Immature natural killer cell (primary cell): ENCODE data around the gene ARSB. TPM values are rescaled to one million over a fixed set of nuclear protein-coding genes. Genes with fewer than 3 reads are reported as not detected.
"Not testable (repeated sequence)": the region's sequence is repeated elsewhere in the genome, so short reads cannot be mapped to it uniquely, and the experiment has no call there.

Source experiments
- DNase-seq, 3 donors: peaks; one replicate each; pipeline ENCODE4 v3.0.0; 2022; ENCODE audit warnings: mixed read lengths in 1 of 3
- H3K27ac Mint-ChIP-seq, 6 donors: one replicate each; pipeline ENCODE4 v1.8.0; 2020; ENCODE audit warnings: mixed read lengths in 6 of 6, mild to moderate bottlenecking in 5 of 6, inconsistent platforms in 4 of 6, moderate library complexity in 3 of 6
- H3K27me3 Mint-ChIP-seq, 3 donors: one replicate each; pipeline ENCODE4 v1.8.0; 2020 to 2021; ENCODE audit warnings: low read depth in 3 of 3, mild to moderate bottlenecking in 3 of 3, mixed read lengths in 3 of 3, moderate library complexity in 3 of 3, inconsistent platforms in 1 of 3
- H3K36me3 Mint-ChIP-seq, 3 donors: one replicate each; pipeline ENCODE4 v1.8.0; 2020; ENCODE audit warnings: mixed read lengths in 3 of 3, inconsistent platforms in 2 of 3, mild to moderate bottlenecking in 2 of 3
- H3K4me1 Mint-ChIP-seq, 2 donors: one replicate each; pipeline ENCODE4 v1.8.0; 2020; ENCODE audit warnings: inconsistent platforms in 2 of 2, mild to moderate bottlenecking in 2 of 2, mixed read lengths in 2 of 2, moderate library complexity in 1 of 2
- H3K4me3 Mint-ChIP-seq, 5 donors: one replicate each; pipeline ENCODE4 v1.8.0; 2020; ENCODE audit warnings: mild to moderate bottlenecking in 5 of 5, mixed read lengths in 5 of 5, inconsistent platforms in 3 of 5, moderate library complexity in 3 of 5
- H3K9me3 Mint-ChIP-seq, 6 donors: one replicate each; pipeline ENCODE4 v1.8.0; 2020; ENCODE audit warnings: mild to moderate bottlenecking in 6 of 6, mixed read lengths in 6 of 6, inconsistent platforms in 4 of 6, moderate library complexity in 3 of 6
- polyA plus RNA-seq, 3 donors: library from polyadenylated mRNA; unstranded; fragments of 300-500 nt; fragmentation: Illumina TruSeq; gene quantifications; one replicate each; pipeline ENCODE4 v1.2.3, GENCODE V29; 2021

Gene ARSB
- polyA plus RNA-seq, 3 donors from 2014 or later: 5.3 to 11.9 (median 6.2) TPM

DNA sequence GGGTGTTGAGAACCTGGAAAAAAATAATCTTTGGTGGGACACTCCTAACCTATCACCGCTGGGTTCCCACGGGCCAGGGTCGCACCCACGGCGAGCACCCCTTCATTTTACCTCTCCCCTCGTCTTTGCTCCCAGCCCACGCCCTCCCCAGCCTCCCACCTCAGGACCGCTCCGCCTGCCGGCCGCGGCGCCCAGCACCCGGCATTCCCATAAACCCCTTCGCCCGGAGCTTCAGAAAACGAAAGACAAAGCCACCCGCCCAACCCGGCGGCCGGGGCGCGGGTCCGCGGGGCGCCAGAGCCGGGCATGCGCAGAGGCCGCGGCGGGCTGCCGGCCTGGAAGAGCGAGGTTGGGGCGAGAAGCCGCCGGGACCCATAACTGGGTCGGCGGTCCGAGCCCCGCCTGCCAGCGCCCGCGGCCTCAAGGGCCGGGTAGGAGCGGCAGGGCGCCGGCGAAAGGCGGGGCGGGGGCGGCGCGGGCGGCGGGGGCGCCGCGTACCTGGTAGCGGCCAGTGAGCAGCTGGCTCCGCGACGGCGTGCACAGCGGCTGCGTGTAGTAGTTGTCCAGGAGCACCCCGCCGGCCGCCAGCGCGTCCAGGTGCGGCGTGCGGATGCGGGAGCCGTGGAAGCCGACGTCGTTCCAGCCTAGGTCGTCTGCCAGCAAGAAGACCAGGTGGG, 533 bp downstream of the ARSB start:
- Mint-ChIP-seq H3K4me3 (peak overlapping the region; percentile 89 to 93 (median 91)), H3K27ac (peak overlapping the region; percentile 87 to 95 (median 93)), H3K9me3 (no peaks in the 10 kb centered on the region), H3K36me3 (no peaks in the 10 kb centered on the region), H3K4me1 (peaks cover 24 to 30% of the 10 kb centered on the region in 2 donors), H3K27me3 (peaks cover 0 to 9% (median 0%) of the 10 kb centered on the region in 3 donors)
- DNase-seq: peak; percentile 86 to 89 (median 88)

DNA sequence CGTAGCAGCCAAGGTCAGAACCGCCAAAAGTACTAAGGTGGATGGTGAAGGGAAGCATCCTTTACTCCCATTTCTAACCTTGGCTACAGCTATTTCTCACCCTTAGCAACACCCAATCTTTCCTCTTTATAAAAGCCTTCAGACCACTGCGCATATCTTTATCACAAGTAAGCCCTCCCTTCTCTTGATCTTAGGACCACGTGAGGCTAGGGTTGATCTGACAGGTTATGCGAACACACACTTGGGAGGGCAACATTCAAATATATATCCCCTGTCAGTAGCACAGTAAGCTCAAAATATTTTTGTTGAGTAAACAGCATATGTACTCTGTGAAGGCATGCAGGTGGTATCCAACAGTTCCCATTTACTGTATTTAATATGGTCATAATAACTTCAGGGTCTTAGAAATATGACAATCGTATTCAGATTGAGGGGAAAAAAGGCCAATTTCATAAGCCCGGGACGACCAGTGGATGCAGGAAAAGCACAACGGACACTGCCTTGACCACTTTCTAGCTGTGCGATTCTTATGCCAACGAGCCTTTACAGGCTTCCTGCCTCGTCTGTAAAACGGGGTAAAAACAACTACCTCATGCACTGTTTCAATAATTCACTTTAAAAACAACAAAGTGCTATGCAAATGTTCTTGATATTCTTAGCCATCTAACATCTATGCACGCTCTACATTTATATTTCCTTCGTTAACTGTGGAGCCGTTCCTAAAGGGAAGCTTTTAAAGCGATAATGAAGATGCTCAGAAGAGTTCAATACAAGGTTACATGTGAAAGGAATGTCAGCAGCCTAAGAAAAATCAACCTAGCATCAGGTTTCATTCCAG, 1.3 kb downstream of the ARSB start:
- peaks cover 24 to 30% of the 10 kb centered on the region in 2 donors for H3K4me1 Mint-ChIP-seq
- peak overlapping the region; percentile 89 to 93 (median 91) for H3K4me3 Mint-ChIP-seq
- H3K27ac Mint-ChIP-seq: peak overlapping the region; percentile 87 to 95 (median 93)
- no peaks in the 10 kb centered on the region for H3K9me3 Mint-ChIP-seq
- H3K36me3 Mint-ChIP-seq: no peaks in the 10 kb centered on the region
- H3K27me3 Mint-ChIP-seq: peaks cover 0 to 7% (median 0%) of the 10 kb centered on the region in 3 donors
- DNase-seq: peak in 1 of 3 donors; percentile 3

DNA sequence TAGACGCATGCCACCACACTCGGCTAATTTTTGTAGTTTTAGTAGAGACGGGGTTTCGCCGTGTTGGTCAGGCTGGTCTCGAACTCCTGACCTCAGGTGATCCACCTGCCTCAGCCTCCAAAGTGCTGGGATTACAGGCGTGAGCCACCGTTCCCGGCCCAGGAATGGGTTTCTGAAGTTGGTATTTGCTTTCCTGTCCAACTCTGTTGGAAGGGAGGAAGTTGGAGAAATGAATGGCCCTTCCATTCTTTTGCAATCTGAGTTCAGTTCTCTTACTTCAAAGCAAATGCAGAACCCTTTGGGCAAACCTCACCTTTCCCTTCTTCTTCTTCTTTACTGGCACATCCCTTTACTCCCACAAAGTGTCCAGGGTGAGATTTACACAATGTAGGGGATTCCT, 1.9 kb downstream of the ARSB start:
- not testable (repeated sequence) for H3K9me3 Mint-ChIP-seq, H3K36me3 Mint-ChIP-seq, DNase-seq, H3K27me3 Mint-ChIP-seq
- Mint-ChIP-seq H3K27ac (peak overlapping the region; percentile 87 to 95 (median 93)), H3K4me3 (peak overlapping the region in 3 of 5 donors; percentile 90 to 93 (median 92)), H3K4me1 (peaks cover 24 to 30% of the 10 kb centered on the region in 2 donors)

DNA sequence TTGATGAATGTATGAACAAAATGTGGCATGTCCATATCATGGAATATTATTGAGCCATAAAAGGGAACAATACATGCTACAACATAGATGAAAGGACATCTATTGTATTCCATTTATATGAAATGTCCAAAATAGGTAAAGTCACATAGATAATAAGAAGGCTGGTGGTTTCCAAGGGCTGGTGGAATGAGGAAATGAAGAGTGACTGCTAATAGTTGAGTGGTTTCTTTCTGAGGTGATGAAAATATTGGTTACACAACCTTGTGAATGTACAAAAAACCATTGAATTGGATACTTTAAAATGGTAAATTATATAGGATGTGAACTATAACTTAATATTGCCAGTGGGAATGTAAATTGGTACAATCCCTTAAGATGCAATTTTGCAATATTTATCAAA, 5.2 kb downstream of the ARSB start:
- no peaks in the 10 kb centered on the region for H3K9me3 Mint-ChIP-seq
- H3K4me3 Mint-ChIP-seq: no peak overlapping the region
- no peaks in the 10 kb centered on the region for H3K36me3 Mint-ChIP-seq
- peaks cover 10 to 12% of the 10 kb centered on the region in 2 donors for H3K4me1 Mint-ChIP-seq
- DNase-seq: no peak
- H3K27ac Mint-ChIP-seq: no peak overlapping the region
- peaks cover 0 to 3% (median 0%) of the 10 kb centered on the region in 3 donors for H3K27me3 Mint-ChIP-seq

DNA sequence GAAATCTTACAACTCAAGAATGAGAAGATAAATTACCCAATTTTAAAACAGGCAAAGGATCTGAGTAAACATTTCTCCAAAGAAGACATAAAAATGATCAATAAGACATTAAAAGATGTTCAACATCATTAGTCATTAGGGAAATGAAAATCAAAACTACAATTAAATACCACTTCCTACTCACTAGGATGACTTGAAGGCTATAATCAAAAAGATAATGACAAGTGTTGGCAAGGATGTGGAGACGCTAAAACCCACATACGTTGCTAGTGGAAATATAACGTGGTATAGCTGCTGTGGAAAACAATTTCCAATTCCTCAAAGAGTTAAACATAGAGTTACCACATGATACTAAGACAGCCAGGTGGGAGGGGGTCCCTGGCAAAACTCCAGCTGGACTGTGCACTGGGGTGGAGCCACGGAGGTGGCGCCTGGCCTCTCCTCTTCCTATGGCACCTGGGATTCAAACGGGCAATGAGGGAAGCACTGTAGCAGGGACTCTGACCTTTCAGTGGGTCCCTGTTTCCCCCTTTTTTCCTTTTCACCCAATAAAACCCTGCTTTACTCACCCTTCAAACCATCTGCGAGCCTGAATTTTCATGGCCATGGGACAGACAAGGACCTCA, 5.9 kb downstream of the ARSB start:
- H3K4me3 Mint-ChIP-seq: no peak overlapping the region
- H3K36me3 Mint-ChIP-seq: no peaks in the 10 kb centered on the region
- peaks cover 0 to 3% (median 0%) of the 10 kb centered on the region in 3 donors for H3K27me3 Mint-ChIP-seq

DNA sequence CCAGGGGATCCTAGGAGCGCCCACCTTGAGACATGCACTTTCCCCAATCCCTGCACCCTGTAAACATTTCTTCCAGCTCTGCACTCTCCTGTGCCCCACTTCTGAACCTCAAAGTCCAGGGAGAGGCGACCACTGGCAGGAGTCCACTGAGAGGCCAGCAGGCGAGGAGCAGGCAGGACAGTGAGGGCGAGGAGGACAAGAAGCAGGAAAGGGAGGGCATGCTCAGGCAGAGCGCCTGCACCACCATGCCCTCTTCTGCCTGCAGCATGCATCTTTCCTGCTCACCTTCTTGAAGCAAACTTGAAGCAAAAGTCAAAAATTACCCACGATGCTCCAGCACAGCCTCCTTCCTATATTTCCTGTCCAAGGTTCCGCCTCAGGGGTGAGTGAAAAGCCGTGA, 10.1 kb downstream of the ARSB start:
- H3K9me3 Mint-ChIP-seq: no peaks in the 10 kb centered on the region
- no peaks in the 10 kb centered on the region for H3K4me1 Mint-ChIP-seq
- H3K27me3 Mint-ChIP-seq: peaks cover 0 to 3% (median 0%) of the 10 kb centered on the region in 3 donors
- no peaks in the 10 kb centered on the region for H3K36me3 Mint-ChIP-seq
- H3K27ac Mint-ChIP-seq: no peak overlapping the region
- DNase-seq: no peak
- no peak overlapping the region for H3K4me3 Mint-ChIP-seq

More for the DNA sequence above, 5.9 kb downstream of the ARSB start:
- Mint-ChIP-seq H3K4me1 (peaks cover 10% of the 10 kb centered on the region in 2 donors), H3K27ac (no peak overlapping the region), H3K9me3 (no peaks in the 10 kb centered on the region)
- DNase-seq: no peak

DNA sequence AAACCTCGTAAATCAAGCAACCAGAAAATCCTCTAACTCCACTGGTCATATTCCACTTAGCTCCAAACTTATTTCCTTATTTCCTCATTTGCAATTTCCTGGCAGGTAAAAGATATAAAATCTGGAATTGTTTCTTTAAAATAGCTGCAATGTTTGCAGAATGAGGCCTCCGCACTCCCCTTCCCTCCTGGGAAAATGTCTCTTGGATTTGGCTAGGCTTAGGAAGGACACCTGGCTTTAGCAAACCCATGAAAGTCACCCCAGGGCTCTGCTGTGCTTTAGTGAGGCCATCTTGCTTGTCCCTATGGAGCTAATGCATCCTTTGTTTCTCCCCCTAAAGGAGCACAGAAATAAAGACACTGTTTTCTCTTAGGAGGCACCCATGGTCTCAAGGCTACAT, 10.5 kb downstream of the ARSB start:
- H3K4me3 Mint-ChIP-seq: no peak overlapping the region
- H3K36me3 Mint-ChIP-seq: no peaks in the 10 kb centered on the region
- H3K27me3 Mint-ChIP-seq: peaks cover 0 to 3% (median 0%) of the 10 kb centered on the region in 3 donors
- H3K4me1 Mint-ChIP-seq: no peaks in the 10 kb centered on the region
- H3K9me3 Mint-ChIP-seq: no peaks in the 10 kb centered on the region
- no peak for DNase-seq
- H3K27ac Mint-ChIP-seq: no peak overlapping the region

DNA sequence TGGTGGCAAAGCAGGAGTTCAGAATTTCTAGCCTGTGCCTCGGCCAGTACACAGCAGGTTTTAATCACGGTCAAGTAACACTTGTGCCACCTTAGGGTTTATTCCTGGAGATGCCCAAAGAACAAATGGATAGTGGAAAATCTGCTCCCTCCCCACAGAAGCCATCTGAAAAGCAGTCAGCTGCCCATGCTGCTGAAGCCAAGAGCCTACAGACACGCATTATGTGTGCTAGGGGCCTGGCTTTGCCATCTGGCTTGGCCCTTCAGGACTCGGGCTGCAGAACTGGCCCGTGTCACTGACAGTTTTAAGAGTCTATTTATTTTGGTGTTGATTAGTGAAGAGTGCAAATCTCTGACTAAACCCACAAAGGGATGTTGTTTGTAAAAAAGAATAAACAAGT, 11.1 kb downstream of the ARSB start:
- no peaks in the 10 kb centered on the region for H3K36me3 Mint-ChIP-seq
- no peak overlapping the region for H3K27ac Mint-ChIP-seq
- no peaks in the 10 kb centered on the region for H3K4me1 Mint-ChIP-seq
- peaks cover 0 to 3% (median 0%) of the 10 kb centered on the region in 3 donors for H3K27me3 Mint-ChIP-seq
- H3K4me3 Mint-ChIP-seq: no peak overlapping the region
- H3K9me3 Mint-ChIP-seq: no peaks in the 10 kb centered on the region
- DNase-seq: no peak

DNA sequence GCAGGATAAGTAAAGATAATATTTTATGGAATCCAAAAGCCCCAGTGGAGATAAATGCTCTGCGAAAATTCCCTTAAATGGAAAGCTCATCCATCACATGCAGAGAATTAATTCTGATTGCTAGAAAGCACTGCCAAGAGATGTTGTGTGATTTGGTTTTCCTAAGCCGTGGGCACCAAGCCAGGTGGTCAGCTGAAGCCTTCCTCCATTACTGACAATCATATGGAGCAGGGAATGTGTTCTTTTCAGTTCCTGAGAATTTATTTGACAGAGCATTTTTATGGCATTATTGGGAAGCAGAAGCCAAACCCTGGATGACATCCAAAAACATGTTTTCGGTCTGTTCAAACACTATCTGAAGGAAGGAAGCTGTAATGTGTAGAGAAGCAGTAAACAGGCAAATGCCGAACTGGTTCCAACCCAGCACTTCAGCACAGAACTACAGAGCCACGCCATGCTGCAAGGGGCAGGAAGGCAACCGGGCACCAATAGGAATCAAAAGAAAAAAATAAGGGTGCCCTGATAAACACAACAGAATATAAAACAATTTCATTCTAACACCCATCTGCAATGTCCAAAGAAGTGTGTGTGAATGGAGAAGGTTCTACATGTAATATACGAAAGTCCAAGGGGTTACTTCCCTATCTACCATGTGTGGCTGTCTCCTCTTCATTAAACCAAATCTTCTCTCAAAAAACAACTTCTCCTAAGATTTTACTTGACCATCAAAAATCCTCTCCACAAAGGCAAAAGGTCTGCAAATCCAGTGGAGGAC, 12.3 kb downstream of the ARSB start:
- no peaks in the 10 kb centered on the region for H3K9me3 Mint-ChIP-seq
- DNase-seq: no peak
- H3K4me1 Mint-ChIP-seq: no peaks in the 10 kb centered on the region
- peaks cover 0 to 3% (median 0%) of the 10 kb centered on the region in 3 donors for H3K27me3 Mint-ChIP-seq
- H3K4me3 Mint-ChIP-seq: no peak overlapping the region
- H3K36me3 Mint-ChIP-seq: peaks cover 0 to 1% (median 0%) of the 10 kb centered on the region in 3 donors
- H3K27ac Mint-ChIP-seq: no peak overlapping the region

DNA sequence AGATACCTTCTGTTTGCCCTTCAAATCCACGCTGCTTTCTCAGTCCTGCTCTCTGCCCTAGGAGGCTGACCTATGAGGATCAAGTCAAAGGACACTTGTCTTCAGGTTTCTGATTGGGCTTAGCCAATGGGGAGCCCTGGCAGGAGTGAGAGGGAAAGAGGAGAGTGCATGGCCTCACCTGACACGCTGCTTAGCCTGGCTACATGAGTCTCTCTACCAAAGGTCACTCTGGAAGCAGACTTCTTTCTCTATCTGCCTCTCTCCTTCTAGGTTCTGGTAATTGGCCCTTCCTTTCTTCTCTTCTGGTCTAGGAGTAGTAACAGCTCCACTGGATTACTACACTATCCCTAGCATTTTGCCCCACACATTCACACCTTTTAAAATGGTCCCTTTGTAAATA, 13.1 kb downstream of the ARSB start:
- no peak overlapping the region for H3K4me3 Mint-ChIP-seq

DNA sequence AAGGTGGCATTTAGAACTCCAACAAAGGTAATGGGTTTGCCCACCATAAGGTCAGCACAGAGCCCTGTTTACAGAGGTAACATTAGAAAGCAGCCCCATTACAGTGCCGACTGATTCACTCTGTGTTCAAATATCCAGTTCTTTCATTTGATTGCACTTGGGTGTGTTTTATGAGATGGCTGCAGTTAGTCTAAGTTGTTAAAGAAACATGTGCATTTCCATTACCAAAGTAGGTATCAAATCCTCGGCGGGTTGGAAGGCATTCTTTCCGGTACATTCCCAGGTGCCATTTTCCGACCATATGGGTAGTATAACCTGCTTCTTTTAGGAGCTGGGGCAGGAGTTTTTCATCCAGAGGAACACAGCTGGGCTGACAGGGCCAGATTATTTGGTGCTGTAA, 16.3 kb downstream of the ARSB start:
- Mint-ChIP-seq H3K4me1 (no peaks in the 10 kb centered on the region), H3K4me3 (no peak overlapping the region), H3K9me3 (no peaks in the 10 kb centered on the region), H3K27ac (no peak overlapping the region), H3K27me3 (no peaks in the 10 kb centered on the region), H3K36me3 (peaks cover 6 to 12% (median 11%) of the 10 kb centered on the region in 3 donors)
- no peak for DNase-seq

More for the DNA sequence above, 13.1 kb downstream of the ARSB start:
- no peaks in the 10 kb centered on the region for H3K9me3 Mint-ChIP-seq
- peaks cover 0 to 3% (median 0%) of the 10 kb centered on the region in 3 donors for H3K27me3 Mint-ChIP-seq
- H3K27ac Mint-ChIP-seq: no peak overlapping the region
- no peak for DNase-seq
- peaks cover 0 to 4% (median 0%) of the 10 kb centered on the region in 3 donors for H3K36me3 Mint-ChIP-seq
- no peaks in the 10 kb centered on the region for H3K4me1 Mint-ChIP-seq

DNA sequence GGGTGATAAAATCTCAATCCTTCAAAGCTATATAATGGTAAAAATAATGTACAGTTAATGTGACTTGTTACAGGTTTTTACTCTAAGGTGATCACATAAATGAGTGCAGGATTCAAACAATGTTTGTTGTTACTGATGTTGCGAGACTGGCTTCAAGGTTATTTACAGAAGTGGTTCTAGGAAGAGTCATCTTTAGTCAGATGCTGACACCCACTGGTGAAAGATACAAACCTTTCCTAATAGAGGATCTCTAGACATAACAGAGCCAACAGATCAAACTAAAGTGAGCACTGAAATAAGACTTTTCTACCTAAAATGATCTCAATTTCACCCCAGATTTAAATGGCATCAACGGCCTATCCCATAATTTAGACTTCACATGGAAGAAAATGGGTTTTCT, 20.2 kb downstream of the ARSB start:
- DNase-seq: peak in 2 of 3 donors; percentile 7 to 9
- Mint-ChIP-seq H3K4me1 (no peaks in the 10 kb centered on the region), H3K36me3 (peaks cover 12 to 24% (median 20%) of the 10 kb centered on the region in 3 donors), H3K27ac (no peak overlapping the region), H3K27me3 (no peaks in the 10 kb centered on the region), H3K9me3 (no peaks in the 10 kb centered on the region), H3K4me3 (no peak overlapping the region)

DNA sequence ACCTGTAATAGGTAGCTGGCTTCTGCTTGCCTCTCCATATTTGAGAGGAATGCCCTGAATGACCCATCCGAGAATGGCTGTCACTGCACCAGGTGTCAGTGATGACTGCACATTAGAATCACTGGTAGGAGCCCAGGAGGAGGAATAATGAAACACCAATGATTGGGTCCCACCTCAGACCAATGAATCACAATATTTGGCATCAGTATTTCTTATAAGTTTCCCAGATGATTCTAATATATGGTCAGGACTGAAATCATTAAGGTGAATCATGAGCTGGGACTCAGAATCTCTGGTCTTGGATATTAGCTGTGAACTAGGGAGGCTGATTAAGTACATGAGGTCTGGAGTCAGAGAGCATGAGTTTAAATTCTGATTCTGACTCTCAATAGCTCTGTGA, 23.4 kb downstream of the ARSB start:
- H3K9me3 Mint-ChIP-seq: no peaks in the 10 kb centered on the region
- H3K27ac Mint-ChIP-seq: no peak overlapping the region
- peaks cover 12 to 23% (median 20%) of the 10 kb centered on the region in 3 donors for H3K36me3 Mint-ChIP-seq
- H3K4me1 Mint-ChIP-seq: no peaks in the 10 kb centered on the region
- H3K27me3 Mint-ChIP-seq: no peaks in the 10 kb centered on the region
- no peak for DNase-seq
- H3K4me3 Mint-ChIP-seq: no peak overlapping the region
